ENCODE results near the gene PLEKHM1.
"Not testable (repeated sequence)": the region's sequence is repeated elsewhere in the genome, so short reads cannot be mapped to it uniquely, and the experiment has no call there.

GRCh38 chr17:45492156-45492555 lies 1.6 kb upstream of the PLEKHM1 start:
- TF ChIP-seq, protein P1, sequence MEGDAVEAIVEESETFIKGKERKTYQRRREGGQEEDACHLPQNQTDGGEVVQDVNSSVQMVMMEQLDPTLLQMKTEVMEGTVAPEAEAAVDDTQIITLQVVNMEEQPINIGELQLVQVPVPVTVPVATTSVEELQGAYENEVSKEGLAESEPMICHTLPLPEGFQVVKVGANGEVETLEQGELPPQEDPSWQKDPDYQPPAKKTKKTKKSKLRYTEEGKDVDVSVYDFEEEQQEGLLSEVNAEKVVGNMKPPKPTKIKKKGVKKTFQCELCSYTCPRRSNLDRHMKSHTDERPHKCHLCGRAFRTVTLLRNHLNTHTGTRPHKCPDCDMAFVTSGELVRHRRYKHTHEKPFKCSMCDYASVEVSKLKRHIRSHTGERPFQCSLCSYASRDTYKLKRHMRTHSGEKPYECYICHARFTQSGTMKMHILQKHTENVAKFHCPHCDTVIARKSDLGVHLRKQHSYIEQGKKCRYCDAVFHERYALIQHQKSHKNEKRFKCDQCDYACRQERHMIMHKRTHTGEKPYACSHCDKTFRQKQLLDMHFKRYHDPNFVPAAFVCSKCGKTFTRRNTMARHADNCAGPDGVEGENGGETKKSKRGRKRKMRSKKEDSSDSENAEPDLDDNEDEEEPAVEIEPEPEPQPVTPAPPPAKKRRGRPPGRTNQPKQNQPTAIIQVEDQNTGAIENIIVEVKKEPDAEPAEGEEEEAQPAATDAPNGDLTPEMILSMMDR (conservative IDR thresholded peaks at IDR 0.05; ENCODE audit: low read length): not testable (repeated sequence)
- not testable (repeated sequence) for TF ChIP-seq EZH2phosphoT487 (IDR thresholded peaks at IDR 0.05; ENCODE audit: borderline replicate concordance)
